ENCODE results near the gene INPP4A.

- TF ChIP-seq EZH2 (IDR thresholded peaks at IDR 0.05; ENCODE audit: low read length, unreplicated experiment) = no peak
- TF ChIP-seq, protein P1, sequence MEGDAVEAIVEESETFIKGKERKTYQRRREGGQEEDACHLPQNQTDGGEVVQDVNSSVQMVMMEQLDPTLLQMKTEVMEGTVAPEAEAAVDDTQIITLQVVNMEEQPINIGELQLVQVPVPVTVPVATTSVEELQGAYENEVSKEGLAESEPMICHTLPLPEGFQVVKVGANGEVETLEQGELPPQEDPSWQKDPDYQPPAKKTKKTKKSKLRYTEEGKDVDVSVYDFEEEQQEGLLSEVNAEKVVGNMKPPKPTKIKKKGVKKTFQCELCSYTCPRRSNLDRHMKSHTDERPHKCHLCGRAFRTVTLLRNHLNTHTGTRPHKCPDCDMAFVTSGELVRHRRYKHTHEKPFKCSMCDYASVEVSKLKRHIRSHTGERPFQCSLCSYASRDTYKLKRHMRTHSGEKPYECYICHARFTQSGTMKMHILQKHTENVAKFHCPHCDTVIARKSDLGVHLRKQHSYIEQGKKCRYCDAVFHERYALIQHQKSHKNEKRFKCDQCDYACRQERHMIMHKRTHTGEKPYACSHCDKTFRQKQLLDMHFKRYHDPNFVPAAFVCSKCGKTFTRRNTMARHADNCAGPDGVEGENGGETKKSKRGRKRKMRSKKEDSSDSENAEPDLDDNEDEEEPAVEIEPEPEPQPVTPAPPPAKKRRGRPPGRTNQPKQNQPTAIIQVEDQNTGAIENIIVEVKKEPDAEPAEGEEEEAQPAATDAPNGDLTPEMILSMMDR (conservative IDR thresholded peaks at IDR 0.05; ENCODE audit: low read depth, low read length) = no peak
These were observed 25.3 kb downstream of the INPP4A start for GRCh38 chr2:98469862-98470544.

Data from PC-3 (cell line).